GM21717 (cell line): ENCODE measurements around the gene EIF4EBP3.

Source experiments
- ATAC-seq: cut with Tn5 transposase; IDR thresholded peaks from one replicate; pipeline ENCODE4 v1.9.1; 2021; ENCODE audit warnings: mild to moderate bottlenecking, moderate library complexity; ENCODE audit not compliant: unreplicated experiment

Gene EIF4EBP3

GRCh38 chr5:140556438-140556837 lies 9.0 kb downstream of the EIF4EBP3 start:
- no peak for ATAC-seq

- ATAC-seq = peak; percentile 91
These were observed 9.8 kb downstream of the EIF4EBP3 start, which contains the start of gene SRA1 for GRCh38 chr5:140557136-140557805. SRA1 (minus strand) TSS chr5:140557473; CDS start chr5:140557452, 21 bp downstream.

DNA sequence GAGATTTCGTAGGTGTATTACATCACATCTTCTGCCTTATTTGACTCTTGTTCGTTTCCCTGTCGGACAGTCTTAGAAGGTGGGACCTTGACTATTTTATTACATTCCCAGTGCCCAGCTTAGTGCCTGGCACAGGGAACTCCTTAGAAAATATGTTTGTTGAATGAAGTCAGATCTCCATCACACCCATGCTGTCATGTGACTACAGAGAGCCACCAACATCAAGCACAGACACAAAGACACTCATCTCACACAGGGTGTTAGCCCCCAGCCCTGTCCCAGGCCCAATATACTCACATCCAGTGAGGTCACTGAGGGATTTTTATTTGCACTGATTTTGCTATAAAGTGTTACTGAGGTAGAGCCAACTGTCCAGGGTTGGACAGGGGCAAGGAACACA lies 10.5 kb downstream of the EIF4EBP3 start:
- ATAC-seq = no peak

GRCh38 chr5:140558542-140558941 lies 11.1 kb downstream of the EIF4EBP3 start:
- no peak for ATAC-seq

- no peak for ATAC-seq
These were observed 12.8 kb downstream of the EIF4EBP3 start for GRCh38 chr5:140560227-140560626.

DNA sequence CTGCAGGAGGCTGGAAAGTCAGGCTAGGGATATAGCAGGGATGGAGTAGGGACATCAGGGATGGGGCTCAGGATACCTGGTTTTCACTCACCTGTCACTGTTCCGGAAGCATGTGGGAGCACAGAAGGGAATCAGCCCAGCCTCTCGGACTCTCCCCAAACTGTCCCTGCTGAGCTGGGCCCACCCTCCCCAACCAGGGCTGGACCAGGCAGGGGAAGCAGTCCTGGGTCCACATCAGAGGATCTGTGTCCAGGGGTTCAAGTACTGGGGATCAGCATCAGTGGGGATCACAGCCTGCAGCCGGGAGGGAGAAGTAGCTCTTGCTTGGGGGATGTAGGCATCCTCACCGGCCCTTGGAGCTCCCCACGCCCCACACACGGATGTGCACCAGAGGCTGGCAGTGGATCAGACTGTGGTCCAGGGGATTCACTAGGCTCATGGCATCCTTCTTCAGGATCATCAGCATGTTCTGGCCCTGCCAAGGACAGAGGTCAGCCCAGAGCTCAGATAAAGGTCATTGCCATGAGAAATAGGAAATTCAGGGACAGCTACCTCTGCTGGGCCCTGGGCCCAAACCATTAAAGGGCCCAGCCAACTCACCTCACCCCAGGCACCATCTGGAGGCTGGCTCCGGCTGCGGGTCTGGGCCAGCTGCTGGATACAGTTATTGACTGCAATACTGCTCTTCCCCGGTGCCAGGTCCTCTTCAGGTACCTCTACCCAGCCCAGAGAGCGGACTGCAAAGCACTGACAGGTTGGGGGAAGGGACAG lies 14.5 kb downstream of the EIF4EBP3 start:
- ATAC-seq = no peak

GRCh38 chr5:140563596-140563995 lies 16.1 kb downstream of the EIF4EBP3 start:
- no peak for ATAC-seq

DNA sequence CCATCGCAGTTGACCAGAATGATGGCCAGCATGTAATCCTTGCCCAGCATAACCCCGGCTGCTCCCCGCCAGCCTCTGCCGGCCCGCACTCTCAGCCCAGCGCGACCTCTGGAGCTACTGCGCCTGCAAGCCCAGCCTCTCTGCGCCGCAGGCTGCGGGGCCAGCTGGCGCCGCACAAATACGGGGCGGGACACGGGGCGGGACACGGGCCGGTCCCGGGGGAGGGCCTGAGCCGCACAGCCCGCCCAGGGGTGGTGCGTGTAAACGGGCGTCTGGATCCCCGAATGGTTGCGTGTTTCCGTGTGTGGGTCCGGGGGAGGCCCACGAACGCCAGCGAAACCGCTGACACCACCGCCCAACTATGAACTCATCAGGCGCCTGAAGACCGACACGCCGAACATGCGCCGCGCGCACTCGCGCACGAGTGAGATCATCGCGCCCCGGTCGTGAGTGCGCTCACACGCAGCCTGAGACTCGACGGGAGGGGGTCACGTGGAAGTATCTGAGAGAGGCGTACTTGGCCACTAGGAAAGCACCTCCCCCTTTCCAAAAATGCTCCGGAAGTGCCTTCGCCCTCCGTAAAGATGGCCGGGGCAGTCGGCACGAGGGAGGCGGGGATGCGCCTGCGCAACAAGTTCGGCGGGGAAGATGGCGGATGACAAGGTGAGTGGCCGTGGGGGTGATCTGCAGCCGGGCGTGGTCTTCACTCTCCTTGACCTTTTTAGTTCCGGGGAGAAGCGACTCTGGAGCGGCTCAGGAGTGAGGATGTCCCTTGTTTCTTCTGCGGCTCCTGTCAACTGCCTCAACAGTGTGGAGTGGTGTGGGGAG lies 16.9 kb downstream of the EIF4EBP3 start, which contains the start of the genes APBB3 and SLC35A4:
APBB3 (minus strand) TSS at position 403 of the 828 bp plus-strand sequence; CDS start at position 50, 353 bp downstream.
SLC35A4 (plus strand) TSS at position 633 of the 828 bp plus-strand sequence. CDS start 2,342 bp downstream, outside the sequence.
- ATAC-seq = peak; percentile 72

GRCh38 chr5:140565024-140565779 lies 17.7 kb downstream of the EIF4EBP3 start:
- peak; percentile 1 for ATAC-seq

- ATAC-seq = no peak
These were observed 18.3 kb downstream of the EIF4EBP3 start for GRCh38 chr5:140565780-140566095.

- no peak for ATAC-seq
These were observed 19.2 kb downstream of the EIF4EBP3 start for GRCh38 chr5:140566665-140567064.

- ATAC-seq = no peak
These were observed 19.8 kb downstream of the EIF4EBP3 start for GRCh38 chr5:140567136-140567818.

- no peak for ATAC-seq
These were observed 20.4 kb downstream of the EIF4EBP3 start for GRCh38 chr5:140567871-140568270.

- ATAC-seq = no peak
These were observed 21.1 kb downstream of the EIF4EBP3 start for GRCh38 chr5:140568443-140569063.

DNA sequence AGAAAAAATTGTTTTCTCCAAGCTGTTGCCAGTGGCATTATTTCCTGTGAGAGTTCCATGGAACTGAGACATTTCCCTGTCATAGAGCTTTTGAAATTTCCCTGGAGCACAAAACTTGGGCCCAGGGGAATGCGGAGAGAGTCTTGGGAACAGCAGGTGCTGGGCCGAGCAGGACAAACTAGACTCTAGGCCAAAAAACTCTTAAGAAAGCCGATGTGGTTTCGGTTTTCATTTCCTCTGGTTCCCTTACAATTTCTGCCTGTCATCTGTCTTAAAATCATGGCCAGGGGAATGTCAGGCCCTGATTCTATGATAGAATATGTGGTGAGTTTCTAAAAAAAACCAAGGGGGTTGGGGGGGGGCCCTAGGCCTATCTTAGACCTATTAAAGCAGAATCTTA lies 21.7 kb downstream of the EIF4EBP3 start:
- no peak for ATAC-seq

GRCh38 chr5:140570058-140570457 lies 22.6 kb downstream of the EIF4EBP3 start:
- no peak for ATAC-seq

- no peak for ATAC-seq
These were observed 23.0 kb downstream of the EIF4EBP3 start for GRCh38 chr5:140570488-140570887.

GRCh38 chr5:140571105-140571504 lies 23.6 kb downstream of the EIF4EBP3 start:
- no peak for ATAC-seq

DNA sequence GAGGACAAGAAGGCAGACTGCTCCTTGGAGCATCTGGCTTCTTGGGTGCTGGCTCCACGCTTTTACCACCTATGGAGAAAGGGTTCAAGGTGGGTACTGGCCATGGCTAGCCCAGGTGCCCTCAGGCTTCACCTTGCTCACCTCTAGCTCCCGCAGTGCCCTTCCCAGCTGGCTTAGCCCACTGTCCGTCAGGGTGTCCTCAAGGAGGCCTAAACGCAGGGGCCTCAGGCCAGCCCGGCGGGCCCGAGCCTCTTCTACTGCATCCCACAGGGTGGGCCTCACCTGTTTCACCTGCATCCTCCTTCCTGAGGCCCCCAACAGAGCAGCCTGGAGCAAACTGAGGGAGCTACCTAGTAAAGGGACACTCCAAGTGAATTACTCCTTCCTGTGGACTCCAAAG lies 26.2 kb downstream of the EIF4EBP3 start:
- ATAC-seq = no peak

DNA sequence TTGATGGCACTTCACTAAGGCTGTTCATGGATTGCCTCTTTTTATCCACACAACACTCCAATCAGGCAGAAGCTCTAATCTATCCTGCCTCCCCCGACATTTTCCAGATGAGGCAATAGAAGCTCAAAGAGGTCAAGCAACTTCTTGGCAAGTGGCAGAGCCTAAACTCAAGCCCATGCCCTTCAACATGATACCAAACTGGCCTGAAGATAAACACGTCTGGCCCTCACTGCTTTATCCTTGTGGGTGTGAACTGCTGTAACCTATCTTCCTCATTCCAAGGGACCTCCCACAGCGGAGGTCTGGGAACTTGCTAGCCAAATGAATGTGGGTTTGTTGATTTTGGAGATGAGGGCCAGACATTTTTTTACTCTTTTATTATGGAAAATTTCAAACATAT lies 26.7 kb downstream of the EIF4EBP3 start:
- ATAC-seq = no peak
